HK-2 (cell line): ENCODE measurements around the gene PLA2G15.
A peak's percentile ranks its signal among the peaks of the same experiment; 100 is the strongest.

Source experiments
- DNase-seq: peaks from one replicate; pipeline ENCODE4 v3.0.0-alpha.2; 2018; ENCODE audit not compliant: unreplicated experiment

The PLA2G15 gene

GRCh38 chr16:68298907-68299561, 53.9 kb downstream of the PLA2G15 start:
- DNase-seq, result peak; percentile 64

- no peak for DNase-seq
These were observed 54.6 kb downstream of the PLA2G15 start for GRCh38 chr16:68299571-68300453.

GRCh38 chr16:68300734-68301459, 55.7 kb downstream of the PLA2G15 start:
- peak; percentile 16 for DNase-seq

- DNase-seq, result no peak
These were observed 61.5 kb downstream of the PLA2G15 start for GRCh38 chr16:68306633-68307032.

GRCh38 chr16:68309799-68310198, 64.6 kb downstream of the PLA2G15 start:
- no peak for DNase-seq

GRCh38 chr16:68310437-68310773, 65.2 kb downstream of the PLA2G15 start:
- DNase-seq, result no peak
